ENCODE data around the gene SLC39A8.

Gene SLC39A8

GRCh38 chr4:102295153-102295862 is 50.0 kb downstream of the SLC39A8 start:
- TF ChIP-seq USF1 (IDR thresholded peaks at IDR 0.05) = no peak
- no peak for TF ChIP-seq TEAD4 (IDR thresholded peaks at IDR 0.05)
- no peak for TF ChIP-seq YY1 (IDR thresholded peaks at IDR 0.05; ENCODE audit: low read depth)
- no peak for TF ChIP-seq TAF1 (IDR thresholded peaks at IDR 0.05; ENCODE audit: low read depth)
- no peak for TF ChIP-seq RAD21 (IDR thresholded peaks at IDR 0.05; ENCODE audit: low read depth)
- no peak for TF ChIP-seq FOXM1 (IDR thresholded peaks at IDR 0.05; ENCODE audit: borderline replicate concordance, low read depth)
- no peak for TF ChIP-seq REST (IDR thresholded peaks at IDR 0.05; ENCODE audit: low read depth)
- no peak for TF ChIP-seq CEBPB (IDR thresholded peaks at IDR 0.05)
- no peak for TF ChIP-seq CREB1 (IDR thresholded peaks at IDR 0.05; ENCODE audit: low read depth)

GRCh38 chr4:102288497-102288896 is 56.8 kb downstream of the SLC39A8 start:
- TF ChIP-seq TCF12 (IDR thresholded peaks at IDR 0.05; ENCODE audit: low read depth) (no peak), FOXM1 (IDR thresholded peaks at IDR 0.05; ENCODE audit: borderline replicate concordance, low read depth) (no peak), EP300 (IDR thresholded peaks at IDR 0.05; ENCODE audit: borderline replicate concordance) (no peak), NFIC (IDR thresholded peaks at IDR 0.05) (no peak), RAD21 (IDR thresholded peaks at IDR 0.05; ENCODE audit: low read depth) (no peak), TEAD4 (IDR thresholded peaks at IDR 0.05) (no peak), USF1 (IDR thresholded peaks at IDR 0.05) (no peak), CREB1 (IDR thresholded peaks at IDR 0.05; ENCODE audit: low read depth) (no peak), YY1 (IDR thresholded peaks at IDR 0.05; ENCODE audit: low read depth) (no peak), CEBPB (IDR thresholded peaks at IDR 0.05) (no peak), ZBTB7A (IDR thresholded peaks at IDR 0.05; ENCODE audit: low read depth) (no peak), EGR1 (IDR thresholded peaks at IDR 0.05) (no peak), REST (IDR thresholded peaks at IDR 0.05; ENCODE audit: low read depth) (no peak), TAF1 (IDR thresholded peaks at IDR 0.05; ENCODE audit: low read depth) (no peak), MAX (IDR thresholded peaks at IDR 0.05) (no peak)

GRCh38 chr4:102285831-102286230 is 59.5 kb downstream of the SLC39A8 start:
- TF ChIP-seq TCF12 (IDR thresholded peaks at IDR 0.05; ENCODE audit: low read depth) (no peak), FOXM1 (IDR thresholded peaks at IDR 0.05; ENCODE audit: borderline replicate concordance, low read depth) (no peak), RAD21 (IDR thresholded peaks at IDR 0.05; ENCODE audit: low read depth) (no peak), ZBTB7A (IDR thresholded peaks at IDR 0.05; ENCODE audit: low read depth) (no peak), CEBPB (IDR thresholded peaks at IDR 0.05) (no peak), USF1 (IDR thresholded peaks at IDR 0.05) (no peak)

- TF ChIP-seq FOXM1 (IDR thresholded peaks at IDR 0.05; ENCODE audit: borderline replicate concordance, low read depth) (no peak), YY1 (IDR thresholded peaks at IDR 0.05; ENCODE audit: low read depth) (no peak), CEBPB (IDR thresholded peaks at IDR 0.05) (no peak), TEAD4 (IDR thresholded peaks at IDR 0.05) (no peak), MAX (IDR thresholded peaks at IDR 0.05) (no peak), TCF12 (IDR thresholded peaks at IDR 0.05; ENCODE audit: low read depth) (no peak)
Measured at GRCh38 chr4:102281171-102281839, 64.0 kb downstream of the SLC39A8 start.

- TF ChIP-seq TCF12 (IDR thresholded peaks at IDR 0.05; ENCODE audit: low read depth) = no peak
- TF ChIP-seq TAF1 (IDR thresholded peaks at IDR 0.05; ENCODE audit: low read depth) = no peak
- TF ChIP-seq CEBPB (IDR thresholded peaks at IDR 0.05) = no peak
- no peak for TF ChIP-seq NFIC (IDR thresholded peaks at IDR 0.05)
- no peak for TF ChIP-seq TEAD4 (IDR thresholded peaks at IDR 0.05)
- no peak for TF ChIP-seq RAD21 (IDR thresholded peaks at IDR 0.05; ENCODE audit: low read depth)
- no peak for TF ChIP-seq USF1 (IDR thresholded peaks at IDR 0.05)
- no peak for TF ChIP-seq EP300 (IDR thresholded peaks at IDR 0.05; ENCODE audit: borderline replicate concordance)
- TF ChIP-seq MAX (IDR thresholded peaks at IDR 0.05) = no peak
- no peak for TF ChIP-seq ZBTB7A (IDR thresholded peaks at IDR 0.05; ENCODE audit: low read depth)
Measured at GRCh38 chr4:102272318-102272717, 73.0 kb downstream of the SLC39A8 start.
